Liver (tissue), 9 donors: ENCODE measurements around the gene CTTNBP2. TPM values are rescaled to one million over a fixed set of nuclear protein-coding genes. Genes with fewer than 3 reads are reported as not detected.

ENCODE experiments used
- DNase-seq: peaks from one replicate; pipeline ENCODE4 v3.0.0-alpha.2; 2017; ENCODE audit warnings: low spot score
- H3K27ac ChIP-seq, 2 donors: one replicate each; pipeline ENCODE4 v1.7.0; 2013; ENCODE audit warnings: inconsistent platforms in 2 of 2, low read length in 2 of 2, control low read depth in 1 of 2, low read depth in 1 of 2, mild to moderate bottlenecking in 1 of 2
- H3K27me3 ChIP-seq, 4 donors: one replicate each; pipeline versions ENCODE4 v1.6.1 to v1.7.0; 2013; ENCODE audit warnings: low read length in 3 of 4, inconsistent platforms in 1 of 4, mild to moderate bottlenecking in 1 of 4, moderate library complexity in 1 of 4; ENCODE audit not compliant: control insufficient read depth in 4 of 4, insufficient read depth in 4 of 4
- H3K36me3 ChIP-seq, 4 donors: one replicate each; pipeline versions ENCODE4 v1.6.1 to v1.7.0; 2013; ENCODE audit warnings: low read length in 3 of 4, mild to moderate bottlenecking in 3 of 4, low read depth in 1 of 4, moderate library complexity in 1 of 4; ENCODE audit not compliant: control insufficient read depth in 4 of 4, insufficient read depth in 3 of 4
- H3K4me1 ChIP-seq, 4 donors: one replicate each; pipeline versions ENCODE4 v1.6.1 to v1.7.0; 2013; ENCODE audit warnings: low read length in 3 of 4, mild to moderate bottlenecking in 3 of 4, moderate library complexity in 1 of 4; ENCODE audit not compliant: control insufficient read depth in 4 of 4, insufficient read depth in 4 of 4
- H3K4me3 ChIP-seq, 3 donors: one replicate each; pipeline versions ENCODE4 v1.6.1 to v1.7.0; 2013; ENCODE audit warnings: low read length in 3 of 3, control low read depth in 1 of 3, low read depth in 1 of 3, mild to moderate bottlenecking in 1 of 3
- H3K9ac ChIP-seq, 2 donors: one replicate each; pipeline ENCODE4 v1.7.0; 2013; ENCODE audit warnings: low read length in 2 of 2, mild to moderate bottlenecking in 2 of 2, moderate library complexity in 2 of 2, control low read depth in 1 of 2, low read depth in 1 of 2
- H3K9me3 ChIP-seq, 4 donors: one replicate each; pipeline versions ENCODE4 v1.6.1 to v1.7.0; 2013; ENCODE audit warnings: low read length in 3 of 4; ENCODE audit not compliant: control insufficient read depth in 4 of 4
- EGR1 ChIP-seq, 2 donors: IDR thresholded peaks; 2 replicates each; pipeline ENCODE4 v1.6.1; 2016 to 2018; ENCODE audit warnings: antibody characterized with exemption in 2 of 2, low read depth in 2 of 2
- FOXA1 ChIP-seq: IDR thresholded peaks from 2 replicates; pipeline ENCODE4 v1.6.1; 2016; ENCODE audit warnings: antibody characterized with exemption
- FOXA2 ChIP-seq: IDR thresholded peaks from 2 replicates; pipeline ENCODE4 v1.6.1; 2016; ENCODE audit warnings: antibody characterized with exemption
- GABPA ChIP-seq, 2 donors: IDR thresholded peaks in 1 of 2; conservative IDR thresholded peaks in 1 of 2; 2 replicates each; pipeline ENCODE4 v1.6.1; 2016; ENCODE audit warnings: antibody characterized with exemption in 2 of 2, mild to moderate bottlenecking in 1 of 2, moderate library complexity in 1 of 2
- HNF4A ChIP-seq, 2 donors: conservative IDR thresholded peaks; 2 replicates each; pipeline ENCODE4 v1.6.1; 2016; ENCODE audit warnings: antibody characterized with exemption in 2 of 2, mild to moderate bottlenecking in 2 of 2
- HNF4G ChIP-seq: IDR thresholded peaks from 2 replicates; pipeline ENCODE4 v1.6.1; 2016; ENCODE audit warnings: antibody characterized with exemption
- JUND ChIP-seq, 2 donors: IDR thresholded peaks; 2 replicates each; pipeline ENCODE4 v1.6.1; 2016; ENCODE audit warnings: antibody characterized with exemption in 2 of 2
- MAX ChIP-seq: IDR thresholded peaks from 2 replicates; pipeline ENCODE4 v1.6.1; 2016; ENCODE audit warnings: antibody characterized with exemption
- NR2F2 ChIP-seq: IDR thresholded peaks from 2 replicates; pipeline ENCODE4 v1.6.1; 2016; ENCODE audit warnings: antibody characterized with exemption
- RAD21 ChIP-seq, 2 donors: IDR thresholded peaks; 2 replicates each; pipeline ENCODE4 v1.6.1; 2016; ENCODE audit warnings: antibody characterized with exemption in 2 of 2, mild to moderate bottlenecking in 2 of 2
- RXRA ChIP-seq, 2 donors: IDR thresholded peaks; 2 replicates each; pipeline ENCODE4 v1.6.1; 2017 to 2018; ENCODE audit warnings: antibody characterized with exemption in 2 of 2, mild to moderate bottlenecking in 1 of 2
- SP1 ChIP-seq: IDR thresholded peaks from 2 replicates; pipeline ENCODE4 v1.6.1; 2018; ENCODE audit warnings: antibody characterized with exemption, mild to moderate bottlenecking
- TAF1 ChIP-seq: conservative IDR thresholded peaks from 2 replicates; pipeline ENCODE4 v1.6.1; 2016; ENCODE audit warnings: antibody characterized with exemption, mild to moderate bottlenecking
- YY1 ChIP-seq: IDR thresholded peaks from 2 replicates; pipeline ENCODE4 v1.6.1; 2016; ENCODE audit warnings: antibody characterized with exemption, mild to moderate bottlenecking
- polyA plus RNA-seq, 2 donors: library from polyadenylated mRNA; stranded (reverse) in 1 of 2; unstranded in 1 of 2; fragments of 200-250 nt in 1 of 2; fragments of >200 nt in 1 of 2; fragmentation: Nextera tagmentation in 1 of 2; extraction: Ambion mirVana in 1 of 2; gene quantifications; one replicate each; pipeline versions ENCODE4 v1.2.1 to v1.2.3, GENCODE V29; 2013 to 2015
- total RNA-seq, 2 donors: library from RNA; depleted of rRNA; stranded (reverse); fragments of >200 nt; gene quantifications; one replicate each; pipeline ENCODE4 v1.2.3, GENCODE V29; 2014
- TF ChIP-seq, protein P1 (sequence below): IDR thresholded peaks from 2 replicates; pipeline ENCODE4 v1.6.1; 2016; ENCODE audit warnings: antibody characterized with exemption, mild to moderate bottlenecking
- TF ChIP-seq, protein P2 (sequence below): fragments of 150-350 bp; IDR thresholded peaks from 2 replicates; pipeline ENCODE4 v1.5.1; 2017; ENCODE audit warnings: improper control_type of control experiment, low read depth, low read length; ENCODE audit not compliant: missing input control
- TF ChIP-seq, protein P3 (sequence below): IDR thresholded peaks from 2 replicates; pipeline ENCODE4 v1.6.1; 2016; ENCODE audit warnings: antibody characterized with exemption
- TF ChIP-seq, protein P4 (sequence below): IDR thresholded peaks from 2 replicates; pipeline ENCODE4 v1.6.1; 2016; ENCODE audit warnings: antibody characterized with exemption
- donor health status: healthy.
- donor health status: healthy.
- donor health status: healthy.
- donor health status: healthy.
- donor health status: healthy.

CTTNBP2 gene
- total and polyA plus RNA-seq, 4 donors = 1.2 to 1.7 (median 1.5) TPM

GRCh38 chr7:117841611-117842010, 31.6 kb downstream of the CTTNBP2 start (continued):
- TF ChIP-seq, protein P1, sequence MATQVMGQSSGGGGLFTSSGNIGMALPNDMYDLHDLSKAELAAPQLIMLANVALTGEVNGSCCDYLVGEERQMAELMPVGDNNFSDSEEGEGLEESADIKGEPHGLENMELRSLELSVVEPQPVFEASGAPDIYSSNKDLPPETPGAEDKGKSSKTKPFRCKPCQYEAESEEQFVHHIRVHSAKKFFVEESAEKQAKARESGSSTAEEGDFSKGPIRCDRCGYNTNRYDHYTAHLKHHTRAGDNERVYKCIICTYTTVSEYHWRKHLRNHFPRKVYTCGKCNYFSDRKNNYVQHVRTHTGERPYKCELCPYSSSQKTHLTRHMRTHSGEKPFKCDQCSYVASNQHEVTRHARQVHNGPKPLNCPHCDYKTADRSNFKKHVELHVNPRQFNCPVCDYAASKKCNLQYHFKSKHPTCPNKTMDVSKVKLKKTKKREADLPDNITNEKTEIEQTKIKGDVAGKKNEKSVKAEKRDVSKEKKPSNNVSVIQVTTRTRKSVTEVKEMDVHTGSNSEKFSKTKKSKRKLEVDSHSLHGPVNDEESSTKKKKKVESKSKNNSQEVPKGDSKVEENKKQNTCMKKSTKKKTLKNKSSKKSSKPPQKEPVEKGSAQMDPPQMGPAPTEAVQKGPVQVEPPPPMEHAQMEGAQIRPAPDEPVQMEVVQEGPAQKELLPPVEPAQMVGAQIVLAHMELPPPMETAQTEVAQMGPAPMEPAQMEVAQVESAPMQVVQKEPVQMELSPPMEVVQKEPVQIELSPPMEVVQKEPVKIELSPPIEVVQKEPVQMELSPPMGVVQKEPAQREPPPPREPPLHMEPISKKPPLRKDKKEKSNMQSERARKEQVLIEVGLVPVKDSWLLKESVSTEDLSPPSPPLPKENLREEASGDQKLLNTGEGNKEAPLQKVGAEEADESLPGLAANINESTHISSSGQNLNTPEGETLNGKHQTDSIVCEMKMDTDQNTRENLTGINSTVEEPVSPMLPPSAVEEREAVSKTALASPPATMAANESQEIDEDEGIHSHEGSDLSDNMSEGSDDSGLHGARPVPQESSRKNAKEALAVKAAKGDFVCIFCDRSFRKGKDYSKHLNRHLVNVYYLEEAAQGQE = no peak
- no peak for TF ChIP-seq MAX
- no peak for TF ChIP-seq NR2F2

DNA sequence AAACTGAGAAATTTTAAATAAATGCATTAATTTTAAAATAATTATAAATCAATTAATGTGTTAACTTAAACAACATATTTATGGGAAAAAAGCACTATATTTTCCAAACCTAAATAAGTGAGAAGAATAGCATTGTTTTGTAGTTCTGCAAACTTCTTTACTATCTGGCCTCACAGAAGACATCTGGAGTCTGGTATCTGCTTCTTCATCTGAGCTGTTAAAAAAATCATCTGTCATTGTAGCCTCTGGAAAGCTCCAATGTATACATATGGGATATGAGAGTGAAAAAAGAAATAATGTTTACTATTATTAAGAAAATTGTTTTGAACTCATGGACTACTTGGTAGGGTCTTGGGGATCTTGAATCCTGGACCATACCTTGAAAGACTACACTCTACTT, 32.2 kb downstream of the CTTNBP2 start:
- TF ChIP-seq, protein P2, sequence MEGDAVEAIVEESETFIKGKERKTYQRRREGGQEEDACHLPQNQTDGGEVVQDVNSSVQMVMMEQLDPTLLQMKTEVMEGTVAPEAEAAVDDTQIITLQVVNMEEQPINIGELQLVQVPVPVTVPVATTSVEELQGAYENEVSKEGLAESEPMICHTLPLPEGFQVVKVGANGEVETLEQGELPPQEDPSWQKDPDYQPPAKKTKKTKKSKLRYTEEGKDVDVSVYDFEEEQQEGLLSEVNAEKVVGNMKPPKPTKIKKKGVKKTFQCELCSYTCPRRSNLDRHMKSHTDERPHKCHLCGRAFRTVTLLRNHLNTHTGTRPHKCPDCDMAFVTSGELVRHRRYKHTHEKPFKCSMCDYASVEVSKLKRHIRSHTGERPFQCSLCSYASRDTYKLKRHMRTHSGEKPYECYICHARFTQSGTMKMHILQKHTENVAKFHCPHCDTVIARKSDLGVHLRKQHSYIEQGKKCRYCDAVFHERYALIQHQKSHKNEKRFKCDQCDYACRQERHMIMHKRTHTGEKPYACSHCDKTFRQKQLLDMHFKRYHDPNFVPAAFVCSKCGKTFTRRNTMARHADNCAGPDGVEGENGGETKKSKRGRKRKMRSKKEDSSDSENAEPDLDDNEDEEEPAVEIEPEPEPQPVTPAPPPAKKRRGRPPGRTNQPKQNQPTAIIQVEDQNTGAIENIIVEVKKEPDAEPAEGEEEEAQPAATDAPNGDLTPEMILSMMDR = no peak
- TF ChIP-seq MAX (no peak), FOXA1 (no peak), JUND (IDR thresholded peaks at IDR 0.05) (no peak), FOXA2 (no peak), YY1 (no peak), GABPA (IDR thresholded peaks at IDR 0.05 in 1 of 2, conservative IDR thresholded peaks at IDR 0.05 in 1 of 2) (no peak), HNF4A (conservative IDR thresholded peaks at IDR 0.05) (no peak), EGR1 (IDR thresholded peaks at IDR 0.05; ENCODE audit: low read depth in 2 of 2) (no peak), NR2F2 (no peak), RAD21 (IDR thresholded peaks at IDR 0.05) (no peak), RXRA (IDR thresholded peaks at IDR 0.05) (no peak), HNF4G (no peak), SP1 (no peak), TAF1 (no peak)
- TF ChIP-seq, protein P1 = no peak
- TF ChIP-seq, protein P3, sequence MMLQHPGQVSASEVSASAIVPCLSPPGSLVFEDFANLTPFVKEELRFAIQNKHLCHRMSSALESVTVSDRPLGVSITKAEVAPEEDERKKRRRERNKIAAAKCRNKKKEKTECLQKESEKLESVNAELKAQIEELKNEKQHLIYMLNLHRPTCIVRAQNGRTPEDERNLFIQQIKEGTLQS = no peak
- TF ChIP-seq, protein P4, sequence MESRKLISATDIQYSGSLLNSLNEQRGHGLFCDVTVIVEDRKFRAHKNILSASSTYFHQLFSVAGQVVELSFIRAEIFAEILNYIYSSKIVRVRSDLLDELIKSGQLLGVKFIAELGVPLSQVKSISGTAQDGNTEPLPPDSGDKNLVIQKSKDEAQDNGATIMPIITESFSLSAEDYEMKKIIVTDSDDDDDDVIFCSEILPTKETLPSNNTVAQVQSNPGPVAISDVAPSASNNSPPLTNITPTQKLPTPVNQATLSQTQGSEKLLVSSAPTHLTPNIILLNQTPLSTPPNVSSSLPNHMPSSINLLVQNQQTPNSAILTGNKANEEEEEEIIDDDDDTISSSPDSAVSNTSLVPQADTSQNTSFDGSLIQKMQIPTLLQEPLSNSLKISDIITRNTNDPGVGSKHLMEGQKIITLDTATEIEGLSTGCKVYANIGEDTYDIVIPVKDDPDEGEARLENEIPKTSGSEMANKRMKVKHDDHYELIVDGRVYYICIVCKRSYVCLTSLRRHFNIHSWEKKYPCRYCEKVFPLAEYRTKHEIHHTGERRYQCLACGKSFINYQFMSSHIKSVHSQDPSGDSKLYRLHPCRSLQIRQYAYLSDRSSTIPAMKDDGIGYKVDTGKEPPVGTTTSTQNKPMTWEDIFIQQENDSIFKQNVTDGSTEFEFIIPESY = no peak
- H3K27me3 ChIP-seq = no peaks in the 10 kb centered on the region

More for the DNA sequence above, 32.2 kb downstream of the CTTNBP2 start:
- H3K27ac ChIP-seq = no peak overlapping the region
- H3K9ac ChIP-seq = no peak overlapping the region
- no peaks in the 10 kb centered on the region for H3K36me3 ChIP-seq
- no peaks in the 10 kb centered on the region for H3K4me1 ChIP-seq
- no peak for DNase-seq
- no peak overlapping the region for H3K4me3 ChIP-seq
- no peaks in the 10 kb centered on the region for H3K9me3 ChIP-seq
